ENCODE data around the gene PLXDC1. TPM values are rescaled to one million over a fixed set of nuclear protein-coding genes. Genes with fewer than 3 reads are reported as not detected.

PLXDC1 gene
- total and polyA plus RNA-seq, 2 of the 13 experiments (the other 11 are each of a cell fraction or from before 2014, with no cell fraction given) = not detected

DNA sequence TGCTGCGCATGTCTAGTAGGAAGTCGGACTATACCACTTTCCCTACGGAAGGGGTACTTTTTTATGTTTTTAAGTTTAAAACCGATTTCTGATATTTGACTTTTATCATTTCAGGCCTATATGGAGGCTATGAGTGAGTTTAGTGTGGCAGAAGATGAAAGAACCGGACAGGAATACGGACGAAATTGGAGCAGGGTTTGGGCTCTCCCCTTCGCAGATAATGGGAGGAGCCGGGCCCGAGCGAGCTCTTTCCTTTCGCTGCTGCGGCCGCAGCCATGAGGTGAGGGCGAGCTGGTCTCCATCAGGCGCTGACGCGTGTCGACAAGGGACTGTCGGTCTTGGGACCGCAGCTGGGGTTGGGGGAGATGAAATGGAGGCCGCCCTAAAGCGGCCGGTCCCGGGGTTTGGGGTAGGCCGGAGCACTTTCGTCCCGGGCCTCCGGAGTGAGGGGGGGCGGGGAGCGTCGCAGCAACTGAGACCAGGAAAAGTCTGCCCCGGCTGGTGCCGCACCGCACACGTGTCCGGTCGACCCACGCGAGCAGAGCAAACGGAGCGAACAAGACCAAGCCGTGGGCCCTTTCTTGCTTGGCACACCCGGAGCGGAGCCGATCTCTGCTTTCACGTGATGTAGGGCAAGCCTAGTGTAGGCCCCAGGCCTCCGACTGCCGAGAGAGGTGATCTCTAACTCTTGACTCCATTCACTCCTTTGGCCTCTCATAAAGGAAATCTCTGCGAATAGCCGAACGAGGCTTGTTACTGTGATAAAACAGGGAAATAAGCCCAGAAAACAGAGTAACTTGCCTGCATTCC lies 48.8 kb upstream of the PLXDC1 start, which contains the start of gene RPL19 (continued):
- TF ChIP-seq ZNF563 (CRISPR knock-in tag; IDR thresholded peaks at IDR 0.05) = peak; percentile 72
- peak; percentile 92 for TF ChIP-seq ZNF747 (CRISPR knock-in tag; IDR thresholded peaks at IDR 0.05; ENCODE audit: borderline replicate concordance)
- TF ChIP-seq HOXA9 (CRISPR knock-in tag; IDR thresholded peaks at IDR 0.05; ENCODE audit: borderline replicate concordance) = no peak
- no peak for TF ChIP-seq GABPA (IDR thresholded peaks at IDR 0.05; ENCODE audit: low read depth, low read length)
- TF ChIP-seq GABPA (CRISPR knock-in tag; IDR thresholded peaks at IDR 0.05; ENCODE audit: low read depth) = peak; percentile 78
- peak; percentile 93 for TF ChIP-seq NCOA1 (CRISPR knock-in tag; IDR thresholded peaks at IDR 0.05)
- TF ChIP-seq BORCS8-MEF2B (CRISPR knock-in tag; IDR thresholded peaks at IDR 0.05) = peak; percentile 71; the same call in 1 of the 2 replicates
- peak; percentile 91 for TF ChIP-seq U2AF2 (IDR thresholded peaks at IDR 0.05; ENCODE audit: low read depth, low read length)
- 0 out of 2 replicates have a peak, but pooled peaks have one; percentile 2 for TF ChIP-seq ZNF17 (CRISPR knock-in tag; IDR thresholded peaks at IDR 0.05)
- 0 out of 2 replicates have a peak, but pooled peaks have one; percentile 49 for TF ChIP-seq ZNF83 (CRISPR knock-in tag; IDR thresholded peaks at IDR 0.05; ENCODE audit: borderline replicate concordance)
- no peak for TF ChIP-seq TCF12 (IDR thresholded peaks at IDR 0.05)
- TF ChIP-seq TCF12 (CRISPR knock-in tag; IDR thresholded peaks at IDR 0.05) = no peak; the same call in 1 of the 2 replicates
- no peak; the same call in 1 of the 2 replicates for TF ChIP-seq ZC3H13 (CRISPR knock-in tag; IDR thresholded peaks at IDR 0.05)
- no peak for TF ChIP-seq ZNF572 (CRISPR knock-in tag; IDR thresholded peaks at IDR 0.05)
- TF ChIP-seq, protein P1, sequence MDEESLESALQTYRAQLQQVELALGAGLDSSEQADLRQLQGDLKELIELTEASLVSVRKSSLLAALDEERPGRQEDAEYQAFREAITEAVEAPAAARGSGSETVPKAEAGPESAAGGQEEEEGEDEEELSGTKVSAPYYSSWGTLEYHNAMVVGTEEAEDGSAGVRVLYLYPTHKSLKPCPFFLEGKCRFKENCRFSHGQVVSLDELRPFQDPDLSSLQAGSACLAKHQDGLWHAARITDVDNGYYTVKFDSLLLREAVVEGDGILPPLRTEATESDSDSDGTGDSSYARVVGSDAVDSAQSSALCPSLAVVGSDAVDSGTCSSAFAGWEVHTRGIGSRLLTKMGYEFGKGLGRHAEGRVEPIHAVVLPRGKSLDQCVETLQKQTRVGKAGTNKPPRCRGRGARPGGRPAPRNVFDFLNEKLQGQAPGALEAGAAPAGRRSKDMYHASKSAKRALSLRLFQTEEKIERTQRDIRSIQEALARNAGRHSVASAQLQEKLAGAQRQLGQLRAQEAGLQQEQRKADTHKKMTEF (CRISPR knock-in tag; IDR thresholded peaks at IDR 0.05) = peak; percentile 80
- TF ChIP-seq ZFYVE20 (CRISPR knock-in tag; IDR thresholded peaks at IDR 0.05; ENCODE audit: borderline replicate concordance, low read depth) = peak; percentile 75; the same call in 1 of the 2 replicates
- no peak for TF ChIP-seq MTF1 (CRISPR knock-in tag; IDR thresholded peaks at IDR 0.05)
- TF ChIP-seq RBM22 (optimal IDR thresholded peaks at IDR 0.05; ENCODE audit: low read length) = no peak
- TF ChIP-seq ARNT (IDR thresholded peaks at IDR 0.05) = no peak
- TF ChIP-seq, protein P2, sequence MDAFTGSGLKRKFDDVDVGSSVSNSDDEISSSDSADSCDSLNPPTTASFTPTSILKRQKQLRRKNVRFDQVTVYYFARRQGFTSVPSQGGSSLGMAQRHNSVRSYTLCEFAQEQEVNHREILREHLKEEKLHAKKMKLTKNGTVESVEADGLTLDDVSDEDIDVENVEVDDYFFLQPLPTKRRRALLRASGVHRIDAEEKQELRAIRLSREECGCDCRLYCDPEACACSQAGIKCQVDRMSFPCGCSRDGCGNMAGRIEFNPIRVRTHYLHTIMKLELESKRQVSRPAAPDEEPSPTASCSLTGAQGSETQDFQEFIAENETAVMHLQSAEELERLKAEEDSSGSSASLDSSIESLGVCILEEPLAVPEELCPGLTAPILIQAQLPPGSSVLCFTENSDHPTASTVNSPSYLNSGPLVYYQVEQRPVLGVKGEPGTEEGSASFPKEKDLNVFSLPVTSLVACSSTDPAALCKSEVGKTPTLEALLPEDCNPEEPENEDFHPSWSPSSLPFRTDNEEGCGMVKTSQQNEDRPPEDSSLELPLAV (CRISPR knock-in tag; conservative IDR thresholded peaks at IDR 0.05; ENCODE audit: low read depth) = no peak
- TF ChIP-seq ZSCAN25 (CRISPR knock-in tag; IDR thresholded peaks at IDR 0.05) = no peak
- no peak for TF ChIP-seq ZNF589 (CRISPR knock-in tag; conservative IDR thresholded peaks at IDR 0.05)
- no peak for TF ChIP-seq PCBP2 (optimal IDR thresholded peaks at IDR 0.05; ENCODE audit: low read depth, low read length, poor library complexity, severe bottlenecking)
- TF ChIP-seq SMARCC2 (IDR thresholded peaks at IDR 0.05) = no peak
- TF ChIP-seq BHLHE40 (IDR thresholded peaks at IDR 0.05; ENCODE audit: low read length) = peak; percentile 98
- TF ChIP-seq, protein P3, sequence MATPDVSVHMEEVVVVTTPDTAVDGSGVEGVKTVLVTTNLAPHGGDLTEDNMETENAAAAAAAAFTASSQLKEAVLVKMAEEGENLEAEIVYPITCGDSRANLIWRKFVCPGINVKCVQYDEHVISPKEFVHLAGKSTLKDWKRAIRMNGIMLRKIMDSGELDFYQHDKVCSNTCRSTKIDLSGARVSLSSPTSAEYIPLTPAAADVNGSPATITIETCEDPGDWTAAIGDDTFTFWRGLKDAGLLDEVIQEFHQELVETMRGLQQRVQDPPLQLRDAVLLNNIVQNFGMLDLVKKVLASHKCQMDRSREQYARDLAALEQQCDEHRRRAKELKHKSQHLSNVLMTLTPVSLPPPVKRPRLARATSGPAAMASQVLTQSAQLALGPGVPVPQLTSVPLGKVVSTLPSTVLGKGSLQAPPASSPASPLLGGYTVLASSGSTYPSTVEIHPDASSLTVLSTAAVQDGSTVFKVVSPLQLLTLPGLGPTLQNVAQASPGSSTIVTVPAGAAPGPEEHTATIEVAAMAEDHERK (CRISPR knock-in tag; IDR thresholded peaks at IDR 0.05; ENCODE audit: low read depth) = peak; percentile 33; the same call in 1 of the 2 replicates
- TF ChIP-seq TBX3 (IDR thresholded peaks at IDR 0.05; ENCODE audit: borderline replicate concordance) = no peak
- TF ChIP-seq KAT2B (IDR thresholded peaks at IDR 0.05; ENCODE audit: borderline replicate concordance, low read depth, low read length) = no peak
